HUES64 (cell line): ENCODE measurements around the gene CLEC11A. TPM values are rescaled to one million over a fixed set of nuclear protein-coding genes. Genes with fewer than 3 reads are reported as not detected.

Source experiments
- H3K27ac ChIP-seq: 2 replicates; pipeline ENCODE4 v1.7.0; 2013; ENCODE audit warnings: low read depth, low read length, inconsistent platforms
- H3K27me3 ChIP-seq: 2 replicates; pipeline ENCODE4 v1.6.1; 2013; ENCODE audit warnings: mild to moderate bottlenecking, low read length; ENCODE audit not compliant: insufficient read depth
- H3K36me3 ChIP-seq: 2 replicates; pipeline ENCODE4 v1.6.1; 2013; ENCODE audit warnings: mild to moderate bottlenecking, low read length; ENCODE audit not compliant: insufficient read depth
- H3K4me1 ChIP-seq: 2 replicates; pipeline ENCODE4 v1.6.1; 2013; ENCODE audit warnings: mild to moderate bottlenecking, low read length, moderate library complexity; ENCODE audit not compliant: insufficient read depth
- H3K4me3 ChIP-seq: 2 replicates; pipeline ENCODE4 v1.5.1; 2013; ENCODE audit warnings: mild to moderate bottlenecking, low read length, moderate library complexity
- H3K9ac ChIP-seq: 2 replicates; pipeline ENCODE4 v1.6.1; 2013; ENCODE audit warnings: mild to moderate bottlenecking, low read depth, low read length
- H3K9me3 ChIP-seq: 2 replicates; pipeline ENCODE4 v1.6.1; 2013; ENCODE audit warnings: low read depth, low read length; ENCODE audit not compliant: insufficient read depth
- WGBS: fragments of 150-250, 120-280 bp; methylation state at CpG from one replicate; pipeline ENCODE4 v1.1.7; 2013; ENCODE audit warnings: missing lambda C conversion rate; 5-methylcytosine and 5-hydroxymethylcytosine counted together
- polyA plus RNA-seq, 2 experiments: library from polyadenylated mRNA; stranded (reverse); fragments of 50-300 nt; gene quantifications; one replicate each; pipeline ENCODE4 v1.2.3, GENCODE V29; 2013

The CLEC11A gene, protein sequence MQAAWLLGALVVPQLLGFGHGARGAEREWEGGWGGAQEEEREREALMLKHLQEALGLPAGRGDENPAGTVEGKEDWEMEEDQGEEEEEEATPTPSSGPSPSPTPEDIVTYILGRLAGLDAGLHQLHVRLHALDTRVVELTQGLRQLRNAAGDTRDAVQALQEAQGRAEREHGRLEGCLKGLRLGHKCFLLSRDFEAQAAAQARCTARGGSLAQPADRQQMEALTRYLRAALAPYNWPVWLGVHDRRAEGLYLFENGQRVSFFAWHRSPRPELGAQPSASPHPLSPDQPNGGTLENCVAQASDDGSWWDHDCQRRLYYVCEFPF
- polyA plus RNA-seq (2013, experiment 1 of 2): 1.9 TPM
- 2.8 TPM for polyA plus RNA-seq (2013, experiment 2 of 2)

DNA sequence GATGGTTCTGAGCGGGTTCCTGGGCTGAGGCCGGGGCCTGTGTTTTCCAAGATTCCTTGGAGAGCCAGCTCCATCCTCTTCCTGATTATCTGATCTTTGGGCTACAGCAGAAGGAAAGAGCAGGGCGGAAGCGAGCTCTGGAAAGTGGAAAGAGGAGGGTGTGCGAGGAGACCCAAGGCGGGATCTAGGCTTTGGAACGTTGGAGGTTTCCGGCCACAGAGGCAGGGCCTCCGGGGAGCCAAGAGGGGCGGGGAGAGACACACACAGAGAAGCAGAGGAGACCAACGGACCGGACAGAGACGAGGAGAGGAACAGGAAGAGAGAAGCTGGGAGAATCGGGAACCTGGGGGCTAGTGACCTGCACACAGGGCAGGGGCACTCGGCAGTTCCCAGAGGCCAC is at the start of gene CLEC11A:
Gene CLEC11A, plus strand, starts transcription at position 296 of the 400 bp plus-strand sequence. CDS start 162 bp downstream, outside the sequence.
- Histone ChIP-seq H3K9me3 (peaks cover 15% of the 10 kb centered on the region; the same call in 1 of the 2 replicates), H3K27ac (no peak within 1 kb of the TSS), H3K36me3 (no peaks in the 10 kb centered on the region), H3K4me3 (peak within 1 kb of the TSS; percentile 76), H3K4me1 (no peaks in the 10 kb centered on the region), H3K27me3 (peaks cover 44% of the 10 kb centered on the region), H3K9ac (no peak within 1 kb of the TSS)
- WGBS: 52% methylated on average over 15 of the region's 15 CpGs

DNA sequence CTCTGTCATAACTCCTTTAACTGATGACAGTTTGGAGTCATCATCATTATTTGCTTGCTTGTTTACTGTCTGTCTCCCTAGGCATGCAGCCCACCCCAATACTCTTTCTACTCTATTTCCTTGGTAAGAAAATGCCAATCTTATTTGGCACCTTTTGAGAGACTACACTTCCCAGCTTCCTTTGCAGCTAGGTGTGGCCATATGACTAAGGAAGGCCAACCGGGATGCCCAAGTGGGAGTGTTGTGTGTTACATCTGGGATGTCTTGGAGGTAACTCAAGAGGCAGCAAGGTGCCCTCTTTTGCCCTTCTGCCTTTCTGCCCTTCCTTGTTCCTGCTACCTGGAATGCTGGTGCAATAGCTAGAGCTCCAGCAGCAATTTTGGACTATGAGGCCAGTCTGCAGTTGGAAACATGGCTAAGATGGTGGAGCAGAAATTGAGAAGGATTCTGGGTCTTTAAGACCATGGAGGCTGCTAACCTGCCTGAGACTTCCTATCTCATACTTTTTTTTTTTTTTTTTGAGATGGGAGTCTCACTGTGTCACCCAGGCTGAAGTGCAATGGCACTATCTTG is 46.5 kb upstream of the CLEC11A start:
- H3K27ac ChIP-seq: no peak overlapping the region
- H3K27me3 ChIP-seq: peaks cover 27% of the 10 kb centered on the region
- H3K4me1 ChIP-seq: 0 out of 2 replicates have a peak, but pooled peaks cover 3% of the 10 kb centered on the region
- no peaks in the 10 kb centered on the region for H3K36me3 ChIP-seq
- 77% methylated on average over 1 of the region's 1 CpG for WGBS
- H3K9me3 ChIP-seq: peaks cover 28% of the 10 kb centered on the region
- H3K4me3 ChIP-seq: no peak overlapping the region
- H3K9ac ChIP-seq: no peak overlapping the region

- Histone ChIP-seq H3K27ac (no peak overlapping the region), H3K4me3 (no peak overlapping the region), H3K27me3 (peaks cover 25% of the 10 kb centered on the region), H3K9ac (no peak overlapping the region), H3K36me3 (no peaks in the 10 kb centered on the region), H3K9me3 (peaks cover 28% of the 10 kb centered on the region), H3K4me1 (0 out of 2 replicates have a peak, but pooled peaks cover 3% of the 10 kb centered on the region)
- WGBS: 39% methylated on average over 5 of the region's 5 CpGs
Observed at GRCh38 chr19:50677636-50678035, 45.5 kb upstream of the CLEC11A start.

- H3K4me3 ChIP-seq: no peak overlapping the region
- H3K9ac ChIP-seq: no peak overlapping the region
- H3K27ac ChIP-seq: no peak overlapping the region
- WGBS: 51% methylated on average over 3 of the region's 3 CpGs
- H3K36me3 ChIP-seq: no peaks in the 10 kb centered on the region
- peaks cover 30% of the 10 kb centered on the region for H3K9me3 ChIP-seq
- H3K27me3 ChIP-seq: peaks cover 18% of the 10 kb centered on the region
- H3K4me1 ChIP-seq: 0 out of 2 replicates have a peak, but pooled peaks cover 3% of the 10 kb centered on the region
Observed at GRCh38 chr19:50678323-50678722, 44.8 kb upstream of the CLEC11A start.

GRCh38 chr19:50679177-50680125 is 43.7 kb upstream of the CLEC11A start:
- no peak overlapping the region for H3K27ac ChIP-seq
- no peak overlapping the region for H3K4me3 ChIP-seq
- WGBS: 53% methylated on average over 23 of the region's 23 CpGs
- H3K27me3 ChIP-seq: peaks cover 17% of the 10 kb centered on the region
- H3K9me3 ChIP-seq: peaks cover 27% of the 10 kb centered on the region
- H3K9ac ChIP-seq: no peak overlapping the region
- no peaks in the 10 kb centered on the region for H3K36me3 ChIP-seq
- 0 out of 2 replicates have a peak, but pooled peaks cover 3% of the 10 kb centered on the region for H3K4me1 ChIP-seq

DNA sequence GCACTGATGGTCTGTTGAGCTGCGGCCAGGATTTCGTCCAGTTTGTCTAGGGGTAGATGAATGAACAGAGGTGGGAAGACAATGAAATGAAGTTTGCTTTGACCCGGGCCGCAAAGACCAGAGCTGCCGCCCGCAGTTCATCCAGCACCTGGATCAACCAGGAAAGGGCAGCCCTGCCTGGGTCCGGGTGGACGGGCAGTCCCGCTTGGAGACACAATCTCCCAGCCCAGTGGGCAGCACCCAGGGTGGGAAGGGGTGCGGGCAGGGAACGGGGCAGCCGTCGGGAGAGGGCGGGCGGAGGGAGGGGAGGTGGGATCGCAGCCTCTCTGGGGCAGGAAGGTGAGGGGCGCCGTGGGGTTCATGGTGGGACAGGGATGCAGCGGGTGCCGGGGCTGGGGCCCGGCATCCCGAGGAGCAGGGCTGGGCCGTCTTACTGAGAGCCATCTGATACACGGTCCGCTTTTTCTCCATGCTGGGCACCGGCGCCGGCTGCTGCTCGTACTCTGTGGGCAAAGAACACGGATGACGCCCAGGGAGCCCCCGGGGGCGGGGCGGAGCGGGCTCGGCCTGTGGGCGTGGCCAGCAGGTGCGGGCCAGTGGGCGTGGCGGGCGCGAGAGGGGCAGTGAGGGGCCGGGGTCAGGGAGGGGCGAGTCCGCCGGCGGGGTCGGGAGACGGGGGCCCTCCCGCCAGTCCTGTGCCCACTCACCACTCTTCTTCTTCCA is 36.7 kb upstream of the CLEC11A start:
- H3K4me3 ChIP-seq: peak overlapping the region; percentile 31; the same call in 1 of the 2 replicates
- H3K4me1 ChIP-seq: no peaks in the 10 kb centered on the region
- no peaks in the 10 kb centered on the region for H3K36me3 ChIP-seq
- H3K27ac ChIP-seq: no peak overlapping the region
- H3K27me3 ChIP-seq: peaks cover 46% of the 10 kb centered on the region
- peaks cover 44% of the 10 kb centered on the region for H3K9me3 ChIP-seq
- no peak overlapping the region for H3K9ac ChIP-seq
- WGBS: 60% methylated on average over 47 of the region's 50 CpGs

DNA sequence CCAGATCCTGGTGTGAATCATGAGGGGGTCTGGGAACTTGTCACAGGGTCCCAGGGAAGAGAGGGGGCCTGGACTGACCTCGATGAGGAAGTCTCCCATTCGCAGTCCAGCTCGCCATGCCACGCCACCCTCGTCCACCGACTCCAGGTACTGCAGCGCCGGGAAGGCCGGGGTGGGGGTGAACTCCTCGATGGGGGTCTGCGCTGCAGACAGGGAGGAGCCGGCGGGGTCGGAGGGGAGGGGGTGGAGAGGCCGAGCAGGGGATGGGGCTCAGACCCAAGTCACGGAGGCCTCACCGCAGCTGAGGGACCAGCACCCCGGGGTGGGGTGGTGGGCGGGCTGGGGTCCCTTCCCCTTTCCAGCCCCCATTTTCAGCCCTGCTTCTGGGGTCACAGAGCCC is 34.4 kb upstream of the CLEC11A start:
- H3K27me3 ChIP-seq: peaks cover 67% of the 10 kb centered on the region
- peaks cover 43% of the 10 kb centered on the region for H3K9me3 ChIP-seq
- H3K36me3 ChIP-seq: no peaks in the 10 kb centered on the region
- H3K27ac ChIP-seq: no peak overlapping the region
- no peak overlapping the region for H3K9ac ChIP-seq
- no peaks in the 10 kb centered on the region for H3K4me1 ChIP-seq
- no peak overlapping the region for H3K4me3 ChIP-seq
- WGBS: 83% methylated on average over 19 of the region's 19 CpGs

DNA sequence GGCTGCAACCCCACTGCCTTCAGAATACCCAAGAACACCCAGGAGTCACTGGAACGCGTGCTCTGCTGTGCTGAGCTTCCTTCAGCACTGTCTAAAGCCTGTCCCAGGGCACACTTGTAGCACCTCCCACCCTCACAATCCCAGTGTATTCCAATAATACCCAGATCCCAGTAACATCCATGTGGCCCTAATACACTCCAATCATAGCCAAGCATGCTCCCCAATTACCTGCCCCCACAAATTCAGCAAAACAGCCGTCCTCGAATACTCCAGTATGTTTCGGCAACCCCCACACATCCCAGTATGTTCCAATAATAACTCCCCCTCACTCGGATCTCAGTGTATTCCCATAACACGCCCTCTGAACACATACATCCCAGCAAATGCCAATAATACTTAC is 32.7 kb upstream of the CLEC11A start:
- 72% methylated on average over 7 of the region's 7 CpGs for WGBS
- peaks cover 34% of the 10 kb centered on the region for H3K9me3 ChIP-seq
- no peak overlapping the region for H3K27ac ChIP-seq
- H3K9ac ChIP-seq: no peak overlapping the region
- no peaks in the 10 kb centered on the region for H3K36me3 ChIP-seq
- no peaks in the 10 kb centered on the region for H3K4me1 ChIP-seq
- no peak overlapping the region for H3K4me3 ChIP-seq
- H3K27me3 ChIP-seq: peaks cover 78% of the 10 kb centered on the region

DNA sequence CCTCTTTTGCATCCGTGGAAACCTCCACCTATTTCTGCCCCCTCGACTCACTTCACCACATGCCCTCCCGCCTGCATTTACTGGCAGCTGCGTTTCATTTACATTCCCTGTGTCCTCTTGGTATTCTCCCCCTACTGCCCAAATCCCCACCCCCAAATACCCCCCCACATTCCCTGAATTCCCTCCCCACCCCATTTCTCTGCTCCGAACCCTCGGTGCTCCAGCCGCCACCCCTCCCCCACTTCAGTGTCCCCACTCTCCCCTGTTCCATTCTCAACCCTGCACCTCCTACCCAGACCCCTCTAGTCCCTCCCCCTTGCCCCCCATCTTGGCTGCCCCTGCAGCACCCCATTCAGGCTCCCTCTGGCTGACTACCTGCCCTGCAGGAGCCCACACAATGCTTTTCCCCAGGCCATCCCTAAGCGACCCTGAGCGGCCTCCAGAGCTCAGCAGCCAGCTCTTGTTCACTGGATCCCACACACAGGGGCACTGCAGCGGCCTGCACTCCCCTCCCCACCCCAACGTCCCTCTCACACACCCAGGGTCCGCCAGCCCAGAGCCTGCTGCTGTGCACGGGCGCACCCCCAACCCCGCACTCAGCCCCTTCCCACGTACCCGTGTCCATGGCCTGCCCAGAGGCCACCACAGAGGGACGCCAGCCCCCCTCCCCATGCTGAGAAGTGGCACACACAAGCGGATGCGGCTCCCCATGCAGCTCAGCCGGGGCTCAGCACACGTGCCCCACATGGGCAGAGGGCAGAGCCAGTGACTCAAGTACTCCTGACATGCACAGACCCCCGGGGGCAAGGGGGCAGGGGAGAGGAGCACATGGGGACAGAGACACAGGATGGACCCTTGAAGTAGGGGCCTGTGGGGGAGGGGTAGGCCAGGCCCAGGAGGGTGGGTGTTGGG is 29.8 kb upstream of the CLEC11A start:
- Histone ChIP-seq H3K9ac (no peak overlapping the region), H3K4me1 (no peaks in the 10 kb centered on the region), H3K27me3 (peaks cover 77% of the 10 kb centered on the region), H3K27ac (no peak overlapping the region), H3K9me3 (peaks cover 32% of the 10 kb centered on the region), H3K4me3 (peak overlapping the region; percentile 34), H3K36me3 (no peaks in the 10 kb centered on the region)
- 44% methylated on average over 22 of the region's 23 CpGs for WGBS

GRCh38 chr19:50694815-50695145 is 28.4 kb upstream of the CLEC11A start:
- no peaks in the 10 kb centered on the region for H3K36me3 ChIP-seq
- H3K27ac ChIP-seq: no peak overlapping the region
- peaks cover 84% of the 10 kb centered on the region for H3K27me3 ChIP-seq
- no peak overlapping the region for H3K4me3 ChIP-seq
- 42% methylated on average over 33 of the region's 51 CpGs for WGBS
- H3K9me3 ChIP-seq: peaks cover 28% of the 10 kb centered on the region
- H3K4me1 ChIP-seq: no peaks in the 10 kb centered on the region
- no peak overlapping the region for H3K9ac ChIP-seq
